OCI-LY7 (cell line): ENCODE results near the gene PPT2. TPM values are rescaled to one million over a fixed set of nuclear protein-coding genes. Genes with fewer than 3 reads are reported as not detected.
A peak's percentile ranks its signal among the peaks of the same experiment; 100 is the strongest.

ENCODE experiments used
- BruUV-seq: library from RNA; stranded (reverse); fragments of 400-500 nt; replicated peaks from 2 replicates; lab custom pipeline; 2021; lab: Mats Ljungman, UMichigan
- CTCF ChIA-PET: fragments of 300-600 bp; sonication (Branson Sonifier 250); formaldehyde crosslinking; loops from one replicate; lab custom pipeline; 2022; ENCODE audit warnings: antibody characterized with exemption; ENCODE audit not compliant: unreplicated experiment; lab: Charles Lee
- POLR2A ChIA-PET: fragments of 300-600 bp; sonication (Branson Sonifier 250); formaldehyde crosslinking; loops from one replicate; lab custom pipeline; 2022; ENCODE audit warnings: antibody characterized with exemption; lab: Charles Lee
- DNase-seq: peaks from one replicate; pipeline ENCODE4 v3.0.0-alpha.2; 2015; ENCODE audit warnings: low spot score
- H2AFZ ChIP-seq: fragments of 200-600 bp; sonication (generic), shearing (Covaris generic); 2 replicates; pipeline ENCODE4 v1.6.1; 2014; ENCODE audit warnings: mild to moderate bottlenecking, antibody characterized with exemption, low read length, moderate library complexity
- H3K27ac ChIP-seq: fragments of 200-600 bp; sonication (generic); 2 replicates; pipeline ENCODE4 v1.5.1; 2014; ENCODE audit warnings: mixed run types, low read depth, mild to moderate bottlenecking, moderate library complexity, low read length, inconsistent platforms; ENCODE audit not compliant: poor library complexity, severe bottlenecking
- H3K36me3 ChIP-seq: fragments of 200-600 bp; sonication (generic); 2 replicates; pipeline ENCODE4 v1.6.1; 2014; ENCODE audit warnings: mild to moderate bottlenecking, antibody characterized with exemption, low read length, moderate library complexity, mixed read lengths; ENCODE audit not compliant: insufficient read depth
- H3K4me1 ChIP-seq: fragments of 200-600 bp; sonication (generic); 2 replicates; pipeline ENCODE4 v1.5.1; 2014; ENCODE audit warnings: mild to moderate bottlenecking, low read length; ENCODE audit not compliant: insufficient read depth, poor library complexity, severe bottlenecking
- H3K4me2 ChIP-seq: fragments of 200-600 bp; sonication (generic); 2 replicates; pipeline ENCODE4 v1.6.1; 2014; ENCODE audit warnings: mild to moderate bottlenecking, low read length
- H3K4me3 ChIP-seq: fragments of 200-600 bp; sonication (generic); 2 replicates; pipeline ENCODE4 v1.5.1; 2014; ENCODE audit warnings: mild to moderate bottlenecking, low read depth, low read length; ENCODE audit not compliant: poor library complexity, severe bottlenecking
- H3K79me2 ChIP-seq: fragments of 200-600 bp; sonication (generic); 2 replicates; pipeline ENCODE4 v1.6.1; 2016; ENCODE audit warnings: low read depth, mild to moderate bottlenecking, low read length, moderate library complexity, mixed read lengths; ENCODE audit not compliant: insufficient read depth
- H3K9me2 ChIP-seq: fragments of 200-600 bp; sonication (generic); 2 replicates; pipeline ENCODE4 v1.6.1; 2016; ENCODE audit warnings: mild to moderate bottlenecking, low read length, mixed read lengths; ENCODE audit not compliant: insufficient read depth
- H3K9me3 ChIP-seq: fragments of 200-600 bp; sonication (generic); 2 replicates; pipeline ENCODE4 v1.6.1; 2014; ENCODE audit warnings: mild to moderate bottlenecking, mixed run types, low read length, mixed read lengths
- H4K20me1 ChIP-seq: fragments of 200-600 bp; sonication (generic); 2 replicates; pipeline ENCODE4 v1.6.1; 2014; ENCODE audit warnings: mild to moderate bottlenecking, antibody characterized with exemption, low read length, moderate library complexity, mixed read lengths; ENCODE audit not compliant: insufficient read depth
- EZH2phosphoT487 ChIP-seq: fragments of 200-600 bp; sonication (generic); IDR thresholded peaks from 2 replicates; pipeline ENCODE4 v1.6.1; 2018; ENCODE audit warnings: low read depth, borderline replicate concordance, mild to moderate bottlenecking, mixed run types, antibody characterized with exemption, low read length, moderate library complexity, mixed read lengths
- intact Hi-C: fragments of 100-400 bp; cut with micrococcal nuclease; formaldehyde crosslinking; loops from one replicate; pipeline ENCODE4 v1.10.0; 2022; ENCODE audit not compliant: unreplicated experiment
- total RNA-seq, 2 experiments: library from RNA; depleted of rRNA in 1 of 2; stranded (reverse); fragments of >200 nt in 1 of 2; shearing (Covaris generic) in 1 of 2; gene quantifications; 2 replicates each; pipeline ENCODE4 v1.2.3, GENCODE V29; 2014 to 2022
- TF ChIP-seq, protein P1 (sequence below): fragments of 200-600 bp; sonication (generic); conservative IDR thresholded peaks from 2 replicates; pipeline ENCODE4 v1.5.1; 2014; ENCODE audit warnings: mild to moderate bottlenecking, antibody characterized with exemption, low read length, moderate library complexity, mixed read lengths

PPT2 gene
- total RNA-seq, 2 experiments from 2014 or later = 39.0 to 111 TPM

DNA sequence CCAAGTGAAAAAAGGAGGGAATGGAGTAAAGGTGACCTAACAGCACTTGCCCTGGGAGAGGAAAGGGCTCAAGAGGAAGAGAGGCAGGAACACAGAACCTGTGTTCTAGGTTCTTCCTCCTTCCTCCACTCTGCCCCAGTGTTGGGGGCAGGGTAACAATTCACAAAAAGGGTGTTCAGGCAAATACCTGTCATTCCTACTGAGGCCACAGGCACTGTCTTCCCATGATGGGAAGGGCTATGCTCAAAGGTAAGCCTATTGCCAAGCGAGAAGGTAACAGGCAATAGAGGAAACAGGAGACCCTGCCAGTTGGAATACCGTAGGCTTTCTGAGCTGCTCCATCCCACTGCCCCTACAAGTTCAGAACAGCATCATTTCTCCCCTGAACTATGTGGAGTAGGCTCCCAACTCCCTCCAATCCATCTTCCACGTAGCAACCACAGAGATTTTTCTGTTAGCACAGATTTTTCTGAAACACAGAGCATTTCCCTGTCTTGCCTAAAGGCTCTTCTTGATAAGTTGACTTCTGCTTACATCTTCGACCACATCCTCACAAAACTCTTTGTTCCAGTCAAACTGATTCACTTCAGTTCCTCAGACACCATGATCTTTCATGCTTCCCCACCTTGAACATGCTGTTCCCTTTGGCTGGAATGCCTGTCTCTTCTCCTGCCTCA, 19.2 kb downstream of the PPT2 start:
- H4K20me1 ChIP-seq = no peaks in the 10 kb centered on the region
- H2AFZ ChIP-seq = no peak overlapping the region
- peak overlapping the region; percentile 96 for H3K4me2 ChIP-seq
- H3K9me2 ChIP-seq = no peaks in the 10 kb centered on the region
- intact Hi-C loops = no loop called here
- no peak overlapping the region for H3K4me3 ChIP-seq
- peaks cover 22% of the 10 kb centered on the region for H3K36me3 ChIP-seq
- ChIA-PET POLR2A (no interaction called here), CTCF (no interaction called here)
- TF ChIP-seq EZH2phosphoT487 = no peak
- TF ChIP-seq, protein P1, sequence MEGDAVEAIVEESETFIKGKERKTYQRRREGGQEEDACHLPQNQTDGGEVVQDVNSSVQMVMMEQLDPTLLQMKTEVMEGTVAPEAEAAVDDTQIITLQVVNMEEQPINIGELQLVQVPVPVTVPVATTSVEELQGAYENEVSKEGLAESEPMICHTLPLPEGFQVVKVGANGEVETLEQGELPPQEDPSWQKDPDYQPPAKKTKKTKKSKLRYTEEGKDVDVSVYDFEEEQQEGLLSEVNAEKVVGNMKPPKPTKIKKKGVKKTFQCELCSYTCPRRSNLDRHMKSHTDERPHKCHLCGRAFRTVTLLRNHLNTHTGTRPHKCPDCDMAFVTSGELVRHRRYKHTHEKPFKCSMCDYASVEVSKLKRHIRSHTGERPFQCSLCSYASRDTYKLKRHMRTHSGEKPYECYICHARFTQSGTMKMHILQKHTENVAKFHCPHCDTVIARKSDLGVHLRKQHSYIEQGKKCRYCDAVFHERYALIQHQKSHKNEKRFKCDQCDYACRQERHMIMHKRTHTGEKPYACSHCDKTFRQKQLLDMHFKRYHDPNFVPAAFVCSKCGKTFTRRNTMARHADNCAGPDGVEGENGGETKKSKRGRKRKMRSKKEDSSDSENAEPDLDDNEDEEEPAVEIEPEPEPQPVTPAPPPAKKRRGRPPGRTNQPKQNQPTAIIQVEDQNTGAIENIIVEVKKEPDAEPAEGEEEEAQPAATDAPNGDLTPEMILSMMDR = no peak
- H3K9me3 ChIP-seq = no peaks in the 10 kb centered on the region
- BruUV-seq = no TSS peak
- H3K4me1 ChIP-seq = peaks cover 36% of the 10 kb centered on the region
- DNase-seq = no peak
- H3K79me2 ChIP-seq = peaks cover 14% of the 10 kb centered on the region; the same call in 1 of the 2 replicates
- no peak overlapping the region for H3K27ac ChIP-seq

DNA sequence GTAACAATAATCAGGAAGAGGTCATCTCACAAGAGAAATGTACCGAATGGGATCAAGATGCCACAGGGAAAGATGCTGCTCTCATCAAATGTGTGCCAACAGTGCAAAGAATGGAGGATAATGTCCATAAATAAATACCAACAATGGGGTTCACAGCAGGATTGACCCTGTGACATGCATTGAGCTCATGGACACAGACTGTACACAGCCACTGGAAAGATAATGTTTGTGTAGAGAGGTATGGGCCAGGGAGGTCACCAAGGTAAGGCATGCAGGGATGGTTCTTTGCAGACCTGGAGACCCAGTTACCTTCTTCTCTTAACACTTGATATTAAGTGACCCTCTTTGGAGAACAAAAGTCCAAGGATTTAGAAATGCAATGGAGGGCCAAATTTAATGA, 20.5 kb downstream of the PPT2 start:
- TF ChIP-seq, protein P1 = no peak
- TF ChIP-seq EZH2phosphoT487 = no peak
- no peak overlapping the region for H2AFZ ChIP-seq
- no peak for DNase-seq
- BruUV-seq = no TSS peak
- H3K36me3 ChIP-seq = peaks cover 10% of the 10 kb centered on the region
- H3K4me1 ChIP-seq = peaks cover 37% of the 10 kb centered on the region
- no peak overlapping the region for H3K27ac ChIP-seq
- no peaks in the 10 kb centered on the region for H3K9me2 ChIP-seq
- no peak overlapping the region for H3K4me3 ChIP-seq
- intact Hi-C loops = no loop called here
- peak overlapping the region; percentile 96 for H3K4me2 ChIP-seq
- ChIA-PET POLR2A (no interaction called here), CTCF (no interaction called here)
- no peaks in the 10 kb centered on the region for H4K20me1 ChIP-seq
- H3K9me3 ChIP-seq = no peaks in the 10 kb centered on the region
- peaks cover 14% of the 10 kb centered on the region; the same call in 1 of the 2 replicates for H3K79me2 ChIP-seq

DNA sequence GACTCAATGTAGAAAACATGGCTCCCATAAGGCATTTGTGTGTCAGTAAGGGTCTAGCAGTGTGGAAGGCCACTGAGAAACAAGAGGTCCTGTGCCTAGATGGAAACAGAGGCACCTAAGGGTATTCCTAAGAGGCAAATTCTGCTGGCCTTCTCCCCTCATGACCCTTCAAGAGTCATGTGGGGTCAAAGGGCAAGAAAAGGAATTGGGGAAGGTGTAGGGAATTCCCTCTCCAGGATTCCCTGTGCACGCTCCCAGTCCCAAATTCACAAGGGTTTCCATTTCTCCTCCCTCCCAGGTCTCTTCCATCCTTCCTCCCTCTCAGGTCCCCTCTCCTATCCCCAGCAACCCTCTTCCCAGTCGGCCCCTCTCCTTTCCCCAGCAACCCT, 21.4 kb downstream of the PPT2 start:
- peaks cover under 1% of the 10 kb centered on the region; the same call in 1 of the 2 replicates for H3K36me3 ChIP-seq
- H3K9me2 ChIP-seq = no peaks in the 10 kb centered on the region
- CTCF ChIA-PET = no interaction called here
- H3K4me2 ChIP-seq = peak overlapping the region; percentile 96
- H2AFZ ChIP-seq = no peak overlapping the region; the same call in 1 of the 2 replicates
- H3K9me3 ChIP-seq = no peaks in the 10 kb centered on the region
- no peak overlapping the region for H3K27ac ChIP-seq
- peak overlapping the region; percentile 87 for H3K4me3 ChIP-seq
- POLR2A ChIA-PET = no interaction called here
- H4K20me1 ChIP-seq = no peaks in the 10 kb centered on the region
- TF ChIP-seq, protein P1 = no peak
- no peak for TF ChIP-seq EZH2phosphoT487
- intact Hi-C loops = no loop called here
- H3K79me2 ChIP-seq = peaks cover 14% of the 10 kb centered on the region; the same call in 1 of the 2 replicates
- no TSS peak for BruUV-seq
- H3K4me1 ChIP-seq = peaks cover 44% of the 10 kb centered on the region
- DNase-seq = no peak
